Neutrophil (primary cell): ENCODE results near the gene ASZ1.

Experiments
- H3K27ac ChIP-seq: fragments of 200-600 bp; sonication (generic); 2 replicates; pipeline ENCODE4 v1.5.1; 2016; ENCODE audit warnings: mild to moderate bottlenecking, moderate library complexity
- H3K27me3 ChIP-seq: fragments of 200-600 bp; sonication (generic); 2 replicates; pipeline ENCODE4 v1.6.0; 2016; ENCODE audit warnings: mild to moderate bottlenecking
- H3K36me3 ChIP-seq: fragments of 200-600 bp; sonication (generic); 2 replicates; pipeline ENCODE4 v1.5.1; 2017
- H3K4me1 ChIP-seq, 2 experiments: fragments of 200-600 bp in 1 of 2; sonication (generic) in 1 of 2; 1 replicate in 1 of 2; 2 replicates in 1 of 2; pipeline versions ENCODE4 v1.5.1 to v1.6.1; 2013 to 2016; ENCODE audit warnings: low read depth in 1 of 2, low read length in 1 of 2, mild to moderate bottlenecking in 1 of 2, moderate library complexity in 1 of 2; ENCODE audit not compliant: control insufficient read depth in 1 of 2, insufficient read depth in 1 of 2
- H3K4me3 ChIP-seq, 2 experiments: fragments of 200-600 bp in 1 of 2; sonication (generic) in 1 of 2; 1 replicate in 1 of 2; 2 replicates in 1 of 2; pipeline ENCODE4 v1.5.1; 2013 to 2016; ENCODE audit warnings: low read depth in 1 of 2, low read length in 1 of 2, mild to moderate bottlenecking in 1 of 2, moderate library complexity in 1 of 2
- H3K9me3 ChIP-seq: fragments of 200-600 bp; sonication (generic); 2 replicates; pipeline ENCODE4 v1.5.1; 2016
- TF ChIP-seq, protein P1 (sequence below): fragments of 200-600 bp; sonication (generic); IDR thresholded peaks from 2 replicates; pipeline ENCODE4 v1.5.1; 2016; ENCODE audit warnings: antibody characterized with exemption

Gene ASZ1

DNA sequence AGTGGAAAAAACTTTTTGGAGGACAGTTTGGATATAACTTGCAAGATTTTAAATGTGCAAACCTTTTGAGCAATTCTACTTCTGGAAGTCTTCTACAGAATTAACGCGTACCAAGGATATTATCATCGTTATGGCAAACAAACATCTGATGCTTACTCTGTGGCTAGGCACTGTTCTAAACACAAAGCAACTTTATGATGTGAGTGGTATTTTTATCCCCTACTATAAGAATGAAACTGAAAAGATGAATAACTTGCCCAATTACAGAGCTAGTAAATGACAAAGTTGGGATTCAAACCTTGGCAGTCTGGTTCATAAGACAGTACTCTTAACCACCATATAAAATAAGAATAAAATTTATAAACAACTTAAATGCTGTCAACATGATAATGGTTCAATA lies 15.8 kb downstream of the ASZ1 start:
- Histone ChIP-seq H3K4me1 (no peaks in the 10 kb centered on the region), H3K4me3 (no peak overlapping the region), H3K9me3 (no peaks in the 10 kb centered on the region), H3K27ac (no peak overlapping the region), H3K36me3 (no peaks in the 10 kb centered on the region), H3K27me3 (no peaks in the 10 kb centered on the region)
- TF ChIP-seq, protein P1, sequence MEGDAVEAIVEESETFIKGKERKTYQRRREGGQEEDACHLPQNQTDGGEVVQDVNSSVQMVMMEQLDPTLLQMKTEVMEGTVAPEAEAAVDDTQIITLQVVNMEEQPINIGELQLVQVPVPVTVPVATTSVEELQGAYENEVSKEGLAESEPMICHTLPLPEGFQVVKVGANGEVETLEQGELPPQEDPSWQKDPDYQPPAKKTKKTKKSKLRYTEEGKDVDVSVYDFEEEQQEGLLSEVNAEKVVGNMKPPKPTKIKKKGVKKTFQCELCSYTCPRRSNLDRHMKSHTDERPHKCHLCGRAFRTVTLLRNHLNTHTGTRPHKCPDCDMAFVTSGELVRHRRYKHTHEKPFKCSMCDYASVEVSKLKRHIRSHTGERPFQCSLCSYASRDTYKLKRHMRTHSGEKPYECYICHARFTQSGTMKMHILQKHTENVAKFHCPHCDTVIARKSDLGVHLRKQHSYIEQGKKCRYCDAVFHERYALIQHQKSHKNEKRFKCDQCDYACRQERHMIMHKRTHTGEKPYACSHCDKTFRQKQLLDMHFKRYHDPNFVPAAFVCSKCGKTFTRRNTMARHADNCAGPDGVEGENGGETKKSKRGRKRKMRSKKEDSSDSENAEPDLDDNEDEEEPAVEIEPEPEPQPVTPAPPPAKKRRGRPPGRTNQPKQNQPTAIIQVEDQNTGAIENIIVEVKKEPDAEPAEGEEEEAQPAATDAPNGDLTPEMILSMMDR, result no peak

DNA sequence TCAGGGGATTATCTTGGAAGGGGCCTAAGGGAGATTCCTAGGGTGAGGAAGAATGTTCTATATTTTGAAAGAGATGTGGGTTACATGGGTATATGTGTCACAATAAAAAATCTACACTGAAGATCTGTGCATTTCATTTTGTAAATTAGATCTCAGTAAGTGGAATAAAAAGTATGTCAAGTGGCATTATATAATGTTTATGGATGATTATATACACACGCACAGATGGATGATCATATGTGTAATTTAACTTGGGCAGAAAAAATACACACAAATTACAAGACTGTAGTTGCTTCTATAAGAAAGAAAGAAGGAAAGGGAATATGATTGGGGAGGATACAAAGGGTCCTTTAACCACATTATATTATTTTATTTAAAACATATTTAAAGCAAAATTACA lies 18.5 kb downstream of the ASZ1 start:
- H3K9me3 ChIP-seq, result no peaks in the 10 kb centered on the region
- no peaks in the 10 kb centered on the region for H3K36me3 ChIP-seq
- TF ChIP-seq, protein P1, result no peak
- no peaks in the 10 kb centered on the region for H3K4me1 ChIP-seq
- H3K27ac ChIP-seq, result no peak overlapping the region
- H3K27me3 ChIP-seq, result no peaks in the 10 kb centered on the region
- H3K4me3 ChIP-seq, result no peak overlapping the region

GRCh38 chr7:117405519-117405918 lies 21.8 kb downstream of the ASZ1 start:
- Histone ChIP-seq H3K9me3 (no peaks in the 10 kb centered on the region), H3K4me1 (no peaks in the 10 kb centered on the region), H3K36me3 (no peaks in the 10 kb centered on the region), H3K27ac (no peak overlapping the region), H3K27me3 (no peaks in the 10 kb centered on the region), H3K4me3 (no peak overlapping the region)
- TF ChIP-seq, protein P1, result no peak

DNA sequence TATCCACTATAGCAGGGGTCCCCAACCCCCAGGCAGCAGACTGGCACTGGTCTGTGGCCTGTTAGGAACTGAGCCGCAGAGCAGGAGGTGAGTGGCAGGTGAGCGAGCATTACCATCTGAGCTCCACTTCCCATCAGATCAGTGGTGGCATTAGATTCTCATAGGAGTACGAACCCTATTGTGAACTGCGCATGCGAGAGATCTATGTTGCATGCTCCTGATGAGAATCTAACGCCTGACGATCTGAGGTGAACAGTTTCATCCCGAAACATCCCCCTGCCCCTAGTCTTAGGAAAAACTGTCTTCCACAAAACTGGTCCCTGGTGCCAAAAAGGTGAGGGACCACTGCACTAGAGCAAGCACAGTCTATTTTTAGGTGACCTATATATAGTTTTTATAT lies 23.6 kb downstream of the ASZ1 start:
- no peak overlapping the region for H3K4me3 ChIP-seq
- H3K27me3 ChIP-seq, result no peaks in the 10 kb centered on the region
- H3K27ac ChIP-seq, result no peak overlapping the region
- no peaks in the 10 kb centered on the region for H3K36me3 ChIP-seq
- H3K4me1 ChIP-seq, result no peaks in the 10 kb centered on the region
- TF ChIP-seq, protein P1, result no peak
- H3K9me3 ChIP-seq, result no peaks in the 10 kb centered on the region

- TF ChIP-seq, protein P1, result no peak
- no peaks in the 10 kb centered on the region for H3K9me3 ChIP-seq
- no peaks in the 10 kb centered on the region for H3K4me1 ChIP-seq
- H3K27ac ChIP-seq, result no peak overlapping the region
- no peaks in the 10 kb centered on the region for H3K36me3 ChIP-seq
- H3K4me3 ChIP-seq, result no peak overlapping the region
- H3K27me3 ChIP-seq, result no peaks in the 10 kb centered on the region
Measured at GRCh38 chr7:117402109-117402508, 25.2 kb downstream of the ASZ1 start.
